KMS-11 (cell line): ENCODE results near the gene PYGO2.
A peak's percentile ranks its signal among the peaks of the same experiment; 100 is the strongest.

ENCODE experiments used
- H2AFZ ChIP-seq: fragments of 200-600 bp; sonication (generic); 2 replicates; pipeline ENCODE4 v1.6.1; 2016; ENCODE audit warnings: antibody characterized with exemption, mixed run types, low read depth
- H3K27ac ChIP-seq: fragments of 200-600 bp; sonication (generic); 2 replicates; pipeline ENCODE4 v1.6.1; 2016; ENCODE audit warnings: mild to moderate bottlenecking, mixed run types
- H3K27me3 ChIP-seq: fragments of 200-600 bp; sonication (generic); 2 replicates; pipeline ENCODE4 v1.6.1; 2017; ENCODE audit warnings: mild to moderate bottlenecking, low read depth, mixed run types, moderate library complexity; ENCODE audit not compliant: insufficient read depth
- H3K36me3 ChIP-seq: fragments of 200-600 bp; sonication (generic); 2 replicates; pipeline ENCODE4 v1.6.1; 2017; ENCODE audit warnings: mild to moderate bottlenecking, mixed run types; ENCODE audit not compliant: insufficient read depth
- H3K4me1 ChIP-seq: fragments of 200-600 bp; sonication (generic); 2 replicates; pipeline ENCODE4 v1.6.1; 2016; ENCODE audit warnings: mild to moderate bottlenecking, low read depth, mixed run types; ENCODE audit not compliant: poor library complexity, severe bottlenecking
- H3K4me2 ChIP-seq: fragments of 200-600 bp; sonication (generic); 2 replicates; pipeline ENCODE4 v1.7.0; 2016; ENCODE audit warnings: mild to moderate bottlenecking, mixed run types
- H3K4me3 ChIP-seq: fragments of 200-600 bp; sonication (generic); IDR thresholded peaks from 2 replicates; pipeline ENCODE4 v1.6.1; 2017; ENCODE audit warnings: low read depth, low read length, mixed read lengths; ENCODE audit not compliant: insufficient read depth
- H3K79me2 ChIP-seq: fragments of 200-600 bp; sonication (generic); 2 replicates; pipeline ENCODE4 v1.6.1; 2016; ENCODE audit warnings: low read depth, mixed run types; ENCODE audit not compliant: insufficient read depth
- H3K9ac ChIP-seq: fragments of 200-600 bp; sonication (generic); 2 replicates; pipeline ENCODE4 v1.6.1; 2016; ENCODE audit warnings: mild to moderate bottlenecking, mixed run types
- H4K20me1 ChIP-seq: fragments of 200-600 bp; sonication (generic); 2 replicates; pipeline ENCODE4 v1.6.1; 2016; ENCODE audit warnings: mild to moderate bottlenecking, mixed run types; ENCODE audit not compliant: insufficient read depth
- CTCF ChIP-seq: fragments of 200-600 bp; sonication (generic); conservative IDR thresholded peaks from 2 replicates; pipeline ENCODE4 v1.6.1; 2017; ENCODE audit warnings: low read depth, mild to moderate bottlenecking, antibody characterized with exemption, low read length, moderate library complexity, mixed read lengths

Gene PYGO2

GRCh38 chr1:155005076-155006011, 43.8 kb upstream of the PYGO2 start:
- H3K27ac ChIP-seq = peak overlapping the region; percentile 72
- H3K27me3 ChIP-seq = no peaks in the 10 kb centered on the region
- no peak for TF ChIP-seq CTCF
- no peak overlapping the region for H3K4me3 ChIP-seq
- H3K9ac ChIP-seq = peak overlapping the region; percentile 85; the same call in 1 of the 2 replicates
- H4K20me1 ChIP-seq = no peaks in the 10 kb centered on the region
- no peak overlapping the region for H2AFZ ChIP-seq
- H3K36me3 ChIP-seq = no peaks in the 10 kb centered on the region
- H3K4me2 ChIP-seq = peak overlapping the region; percentile 89
- peaks cover 34% of the 10 kb centered on the region for H3K4me1 ChIP-seq
- H3K79me2 ChIP-seq = peaks cover 60% of the 10 kb centered on the region

GRCh38 chr1:155004352-155005075, 42.9 kb upstream of the PYGO2 start:
- H3K4me1 ChIP-seq = peaks cover 41% of the 10 kb centered on the region
- H3K79me2 ChIP-seq = peaks cover 57% of the 10 kb centered on the region
- TF ChIP-seq CTCF = no peak
- H3K36me3 ChIP-seq = no peaks in the 10 kb centered on the region
- no peaks in the 10 kb centered on the region for H3K27me3 ChIP-seq
- peak overlapping the region; percentile 68; the same call in 1 of the 2 replicates for H2AFZ ChIP-seq
- peak overlapping the region; percentile 89 for H3K4me2 ChIP-seq
- H3K9ac ChIP-seq = peak overlapping the region; percentile 85
- peak overlapping the region; percentile 72 for H3K27ac ChIP-seq
- peak overlapping the region; percentile 100 for H3K4me3 ChIP-seq
- H4K20me1 ChIP-seq = no peaks in the 10 kb centered on the region

GRCh38 chr1:155003766-155004351, 42.3 kb upstream of the PYGO2 start:
- Histone ChIP-seq H3K9ac (peak overlapping the region; percentile 85), H3K4me2 (peak overlapping the region; percentile 89), H3K4me1 (peaks cover 44% of the 10 kb centered on the region), H3K27ac (peak overlapping the region; percentile 72), H3K79me2 (peaks cover 54% of the 10 kb centered on the region), H4K20me1 (no peaks in the 10 kb centered on the region), H3K27me3 (no peaks in the 10 kb centered on the region), H3K4me3 (peak overlapping the region; percentile 100), H3K36me3 (no peaks in the 10 kb centered on the region), H2AFZ (peak overlapping the region; percentile 68)
- TF ChIP-seq CTCF = no peak

GRCh38 chr1:155003227-155003765, 41.7 kb upstream of the PYGO2 start:
- H3K4me2 ChIP-seq = peak overlapping the region; percentile 89
- peaks cover 54% of the 10 kb centered on the region for H3K79me2 ChIP-seq
- no peaks in the 10 kb centered on the region for H3K27me3 ChIP-seq
- H3K9ac ChIP-seq = peak overlapping the region; percentile 85
- no peaks in the 10 kb centered on the region for H3K36me3 ChIP-seq
- 0 out of 2 replicates have a peak, but pooled peaks have one; percentile 40 for TF ChIP-seq CTCF
- peak overlapping the region; percentile 100 for H3K4me3 ChIP-seq
- peaks cover 48% of the 10 kb centered on the region for H3K4me1 ChIP-seq
- H2AFZ ChIP-seq = peak overlapping the region; percentile 68
- H4K20me1 ChIP-seq = no peaks in the 10 kb centered on the region
- H3K27ac ChIP-seq = peak overlapping the region; percentile 72
